ENCODE measurements around the gene PLIN3. TPM values are rescaled to one million over a fixed set of nuclear protein-coding genes. Genes with fewer than 3 reads are reported as not detected.

PLIN3 gene
- total and polyA plus RNA-seq, 9 of the 15 experiments (the other 6 are each of a cell fraction or from before 2014, with no cell fraction given), result 7.5 to 75.6 (median 43.1) TPM

DNA sequence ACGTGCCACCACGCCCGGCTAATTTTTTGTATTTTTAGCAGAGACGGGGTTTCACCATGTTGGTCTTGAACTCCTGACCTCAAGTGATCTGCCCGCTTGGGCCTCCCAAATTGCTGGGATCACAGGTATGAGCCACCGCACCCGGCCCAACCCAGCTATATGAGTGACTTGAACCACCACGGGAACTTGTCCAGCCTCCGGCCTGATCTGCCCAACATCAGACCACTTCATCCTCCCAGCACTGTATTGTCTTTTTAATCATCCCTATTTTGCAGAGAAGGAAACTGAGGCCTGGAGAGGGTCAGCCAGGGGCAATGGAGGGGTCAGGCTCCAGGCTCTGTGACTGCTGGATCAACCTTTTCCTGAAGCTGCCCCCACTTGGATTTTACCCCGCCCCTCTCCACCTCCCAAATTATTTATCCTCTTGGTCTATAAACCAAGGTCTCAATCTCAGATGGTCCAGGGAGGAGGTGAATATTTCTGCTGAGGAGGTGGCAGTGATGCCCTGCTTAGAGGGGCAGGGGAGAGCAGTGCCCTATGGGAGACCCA, 893 bp upstream of the PLIN3 start (continued):
- TF ChIP-seq, protein P1, sequence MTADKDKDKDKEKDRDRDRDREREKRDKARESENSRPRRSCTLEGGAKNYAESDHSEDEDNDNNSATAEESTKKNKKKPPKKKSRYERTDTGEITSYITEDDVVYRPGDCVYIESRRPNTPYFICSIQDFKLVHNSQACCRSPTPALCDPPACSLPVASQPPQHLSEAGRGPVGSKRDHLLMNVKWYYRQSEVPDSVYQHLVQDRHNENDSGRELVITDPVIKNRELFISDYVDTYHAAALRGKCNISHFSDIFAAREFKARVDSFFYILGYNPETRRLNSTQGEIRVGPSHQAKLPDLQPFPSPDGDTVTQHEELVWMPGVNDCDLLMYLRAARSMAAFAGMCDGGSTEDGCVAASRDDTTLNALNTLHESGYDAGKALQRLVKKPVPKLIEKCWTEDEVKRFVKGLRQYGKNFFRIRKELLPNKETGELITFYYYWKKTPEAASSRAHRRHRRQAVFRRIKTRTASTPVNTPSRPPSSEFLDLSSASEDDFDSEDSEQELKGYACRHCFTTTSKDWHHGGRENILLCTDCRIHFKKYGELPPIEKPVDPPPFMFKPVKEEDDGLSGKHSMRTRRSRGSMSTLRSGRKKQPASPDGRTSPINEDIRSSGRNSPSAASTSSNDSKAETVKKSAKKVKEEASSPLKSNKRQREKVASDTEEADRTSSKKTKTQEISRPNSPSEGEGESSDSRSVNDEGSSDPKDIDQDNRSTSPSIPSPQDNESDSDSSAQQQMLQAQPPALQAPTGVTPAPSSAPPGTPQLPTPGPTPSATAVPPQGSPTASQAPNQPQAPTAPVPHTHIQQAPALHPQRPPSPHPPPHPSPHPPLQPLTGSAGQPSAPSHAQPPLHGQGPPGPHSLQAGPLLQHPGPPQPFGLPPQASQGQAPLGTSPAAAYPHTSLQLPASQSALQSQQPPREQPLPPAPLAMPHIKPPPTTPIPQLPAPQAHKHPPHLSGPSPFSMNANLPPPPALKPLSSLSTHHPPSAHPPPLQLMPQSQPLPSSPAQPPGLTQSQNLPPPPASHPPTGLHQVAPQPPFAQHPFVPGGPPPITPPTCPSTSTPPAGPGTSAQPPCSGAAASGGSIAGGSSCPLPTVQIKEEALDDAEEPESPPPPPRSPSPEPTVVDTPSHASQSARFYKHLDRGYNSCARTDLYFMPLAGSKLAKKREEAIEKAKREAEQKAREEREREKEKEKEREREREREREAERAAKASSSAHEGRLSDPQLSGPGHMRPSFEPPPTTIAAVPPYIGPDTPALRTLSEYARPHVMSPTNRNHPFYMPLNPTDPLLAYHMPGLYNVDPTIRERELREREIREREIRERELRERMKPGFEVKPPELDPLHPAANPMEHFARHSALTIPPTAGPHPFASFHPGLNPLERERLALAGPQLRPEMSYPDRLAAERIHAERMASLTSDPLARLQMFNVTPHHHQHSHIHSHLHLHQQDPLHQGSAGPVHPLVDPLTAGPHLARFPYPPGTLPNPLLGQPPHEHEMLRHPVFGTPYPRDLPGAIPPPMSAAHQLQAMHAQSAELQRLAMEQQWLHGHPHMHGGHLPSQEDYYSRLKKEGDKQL (CRISPR knock-in tag; IDR thresholded peaks at IDR 0.05; ENCODE audit: borderline replicate concordance), result no peak
- TF ChIP-seq, protein P2, sequence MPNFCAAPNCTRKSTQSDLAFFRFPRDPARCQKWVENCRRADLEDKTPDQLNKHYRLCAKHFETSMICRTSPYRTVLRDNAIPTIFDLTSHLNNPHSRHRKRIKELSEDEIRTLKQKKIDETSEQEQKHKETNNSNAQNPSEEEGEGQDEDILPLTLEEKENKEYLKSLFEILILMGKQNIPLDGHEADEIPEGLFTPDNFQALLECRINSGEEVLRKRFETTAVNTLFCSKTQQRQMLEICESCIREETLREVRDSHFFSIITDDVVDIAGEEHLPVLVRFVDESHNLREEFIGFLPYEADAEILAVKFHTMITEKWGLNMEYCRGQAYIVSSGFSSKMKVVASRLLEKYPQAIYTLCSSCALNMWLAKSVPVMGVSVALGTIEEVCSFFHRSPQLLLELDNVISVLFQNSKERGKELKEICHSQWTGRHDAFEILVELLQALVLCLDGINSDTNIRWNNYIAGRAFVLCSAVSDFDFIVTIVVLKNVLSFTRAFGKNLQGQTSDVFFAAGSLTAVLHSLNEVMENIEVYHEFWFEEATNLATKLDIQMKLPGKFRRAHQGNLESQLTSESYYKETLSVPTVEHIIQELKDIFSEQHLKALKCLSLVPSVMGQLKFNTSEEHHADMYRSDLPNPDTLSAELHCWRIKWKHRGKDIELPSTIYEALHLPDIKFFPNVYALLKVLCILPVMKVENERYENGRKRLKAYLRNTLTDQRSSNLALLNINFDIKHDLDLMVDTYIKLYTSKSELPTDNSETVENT (CRISPR knock-in tag; IDR thresholded peaks at IDR 0.05), result no peak
- no peak for TF ChIP-seq COPS2 (conservative IDR thresholded peaks at IDR 0.05)
- no peak for TF ChIP-seq BRD4 (IDR thresholded peaks at IDR 0.05)
- peak; percentile 66 for TF ChIP-seq RBM25 (IDR thresholded peaks at IDR 0.05; ENCODE audit: low read depth, low read length, severe bottlenecking)
- TF ChIP-seq ATF1 (CRISPR knock-in tag; IDR thresholded peaks at IDR 0.05), result no peak
- TF ChIP-seq ATF1 (tag; IDR thresholded peaks at IDR 0.05), result peak; percentile 73
- TF ChIP-seq HEY1 (CRISPR knock-in tag; IDR thresholded peaks at IDR 0.05; ENCODE audit: borderline replicate concordance), result no peak
- TF ChIP-seq, protein P3, sequence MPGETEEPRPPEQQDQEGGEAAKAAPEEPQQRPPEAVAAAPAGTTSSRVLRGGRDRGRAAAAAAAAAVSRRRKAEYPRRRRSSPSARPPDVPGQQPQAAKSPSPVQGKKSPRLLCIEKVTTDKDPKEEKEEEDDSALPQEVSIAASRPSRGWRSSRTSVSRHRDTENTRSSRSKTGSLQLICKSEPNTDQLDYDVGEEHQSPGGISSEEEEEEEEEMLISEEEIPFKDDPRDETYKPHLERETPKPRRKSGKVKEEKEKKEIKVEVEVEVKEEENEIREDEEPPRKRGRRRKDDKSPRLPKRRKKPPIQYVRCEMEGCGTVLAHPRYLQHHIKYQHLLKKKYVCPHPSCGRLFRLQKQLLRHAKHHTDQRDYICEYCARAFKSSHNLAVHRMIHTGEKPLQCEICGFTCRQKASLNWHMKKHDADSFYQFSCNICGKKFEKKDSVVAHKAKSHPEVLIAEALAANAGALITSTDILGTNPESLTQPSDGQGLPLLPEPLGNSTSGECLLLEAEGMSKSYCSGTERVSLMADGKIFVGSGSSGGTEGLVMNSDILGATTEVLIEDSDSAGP (CRISPR knock-in tag; IDR thresholded peaks at IDR 0.05), result no peak
- TF ChIP-seq ZNF143 (CRISPR knock-in tag; IDR thresholded peaks at IDR 0.05), result no peak
- TF ChIP-seq, protein P4, sequence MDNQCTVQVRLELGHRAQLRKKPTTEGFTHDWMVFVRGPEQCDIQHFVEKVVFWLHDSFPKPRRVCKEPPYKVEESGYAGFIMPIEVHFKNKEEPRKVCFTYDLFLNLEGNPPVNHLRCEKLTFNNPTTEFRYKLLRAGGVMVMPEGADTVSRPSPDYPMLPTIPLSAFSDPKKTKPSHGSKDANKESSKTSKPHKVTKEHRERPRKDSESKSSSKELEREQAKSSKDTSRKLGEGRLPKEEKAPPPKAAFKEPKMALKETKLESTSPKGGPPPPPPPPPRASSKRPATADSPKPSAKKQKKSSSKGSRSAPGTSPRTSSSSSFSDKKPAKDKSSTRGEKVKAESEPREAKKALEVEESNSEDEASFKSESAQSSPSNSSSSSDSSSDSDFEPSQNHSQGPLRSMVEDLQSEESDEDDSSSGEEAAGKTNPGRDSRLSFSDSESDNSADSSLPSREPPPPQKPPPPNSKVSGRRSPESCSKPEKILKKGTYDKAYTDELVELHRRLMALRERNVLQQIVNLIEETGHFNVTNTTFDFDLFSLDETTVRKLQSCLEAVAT (IDR thresholded peaks at IDR 0.05), result 0 out of 4 replicates have a peak, but pooled peaks of 1 of the 2 experiments have one; percentile 1
- TF ChIP-seq, protein P5, sequence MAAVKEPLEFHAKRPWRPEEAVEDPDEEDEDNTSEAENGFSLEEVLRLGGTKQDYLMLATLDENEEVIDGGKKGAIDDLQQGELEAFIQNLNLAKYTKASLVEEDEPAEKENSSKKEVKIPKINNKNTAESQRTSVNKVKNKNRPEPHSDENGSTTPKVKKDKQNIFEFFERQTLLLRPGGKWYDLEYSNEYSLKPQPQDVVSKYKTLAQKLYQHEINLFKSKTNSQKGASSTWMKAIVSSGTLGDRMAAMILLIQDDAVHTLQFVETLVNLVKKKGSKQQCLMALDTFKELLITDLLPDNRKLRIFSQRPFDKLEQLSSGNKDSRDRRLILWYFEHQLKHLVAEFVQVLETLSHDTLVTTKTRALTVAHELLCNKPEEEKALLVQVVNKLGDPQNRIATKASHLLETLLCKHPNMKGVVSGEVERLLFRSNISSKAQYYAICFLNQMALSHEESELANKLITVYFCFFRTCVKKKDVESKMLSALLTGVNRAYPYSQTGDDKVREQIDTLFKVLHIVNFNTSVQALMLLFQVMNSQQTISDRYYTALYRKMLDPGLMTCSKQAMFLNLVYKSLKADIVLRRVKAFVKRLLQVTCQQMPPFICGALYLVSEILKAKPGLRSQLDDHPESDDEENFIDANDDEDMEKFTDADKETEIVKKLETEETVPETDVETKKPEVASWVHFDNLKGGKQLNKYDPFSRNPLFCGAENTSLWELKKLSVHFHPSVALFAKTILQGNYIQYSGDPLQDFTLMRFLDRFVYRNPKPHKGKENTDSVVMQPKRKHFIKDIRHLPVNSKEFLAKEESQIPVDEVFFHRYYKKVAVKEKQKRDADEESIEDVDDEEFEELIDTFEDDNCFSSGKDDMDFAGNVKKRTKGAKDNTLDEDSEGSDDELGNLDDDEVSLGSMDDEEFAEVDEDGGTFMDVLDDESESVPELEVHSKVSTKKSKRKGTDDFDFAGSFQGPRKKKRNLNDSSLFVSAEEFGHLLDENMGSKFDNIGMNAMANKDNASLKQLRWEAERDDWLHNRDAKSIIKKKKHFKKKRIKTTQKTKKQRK (IDR thresholded peaks at IDR 0.05; ENCODE audit: borderline replicate concordance, low read depth, low read length), result no peak
- no peak for TF ChIP-seq SAFB (IDR thresholded peaks at IDR 0.05; ENCODE audit: borderline replicate concordance, low read depth, low read length)

Data from K562 (cell line).